NOMO-1 treated with dmso at 0.1 percent for 144 hours (cell line): Measurements from ENCODE around the gene PRRC1.

Experiments used
- DNase-seq: peaks from one replicate; lab custom pipeline; 2025; ENCODE audit not compliant: unreplicated experiment; lab: John Stamatoyannopoulos, UW

PRRC1 gene

GRCh38 chr5:127517480-127518318, at the start of gene PRRC1:
Gene PRRC1 (plus strand): TSS chr5:127517640. CDS start chr5:127523480, 5,840 bp downstream.
- DNase-seq, result peak; percentile 77

DNA sequence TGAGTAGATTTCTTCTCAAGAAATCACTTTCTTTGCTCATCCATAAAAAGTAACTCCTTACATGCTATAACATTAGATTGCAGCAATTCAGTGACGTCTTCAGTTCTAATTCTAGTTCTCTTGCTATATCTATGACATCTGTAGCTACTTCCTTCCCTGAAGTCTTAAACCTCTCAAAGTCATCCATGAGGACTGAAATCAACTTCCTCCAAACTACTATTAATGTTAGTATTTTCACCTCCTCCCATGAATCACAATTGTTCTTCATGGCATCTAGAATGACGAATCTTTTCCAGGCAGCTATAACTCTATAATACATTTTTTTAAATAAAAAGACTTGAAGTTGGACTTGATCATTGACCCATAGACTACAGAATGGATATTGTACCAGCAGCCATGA, 46.2 kb upstream of the PRRC1 start:
- DNase-seq, result no peak

DNA sequence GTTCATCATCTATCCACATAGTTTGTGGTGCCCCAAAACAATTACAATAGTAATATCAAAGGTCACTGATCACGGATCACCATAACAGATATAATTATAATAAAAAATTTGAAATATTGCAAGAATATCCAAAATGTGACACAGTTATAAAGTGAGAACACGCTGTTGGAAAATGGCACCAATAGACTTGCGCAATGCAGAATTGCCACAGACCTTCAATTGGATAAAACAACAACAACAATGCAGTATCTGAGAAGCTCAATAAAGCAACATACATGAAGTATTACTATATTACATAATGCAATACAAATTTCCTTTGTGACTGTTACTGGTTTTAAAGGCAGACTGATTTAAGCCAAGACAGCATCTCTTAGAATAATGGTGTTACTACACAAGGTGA, 44.7 kb upstream of the PRRC1 start:
- DNase-seq, result no peak

GRCh38 chr5:127486471-127486870, 31.0 kb upstream of the PRRC1 start:
- no peak for DNase-seq

- peak; percentile 6 for DNase-seq
Measured at GRCh38 chr5:127492854-127493738, 24.3 kb upstream of the PRRC1 start.

DNA sequence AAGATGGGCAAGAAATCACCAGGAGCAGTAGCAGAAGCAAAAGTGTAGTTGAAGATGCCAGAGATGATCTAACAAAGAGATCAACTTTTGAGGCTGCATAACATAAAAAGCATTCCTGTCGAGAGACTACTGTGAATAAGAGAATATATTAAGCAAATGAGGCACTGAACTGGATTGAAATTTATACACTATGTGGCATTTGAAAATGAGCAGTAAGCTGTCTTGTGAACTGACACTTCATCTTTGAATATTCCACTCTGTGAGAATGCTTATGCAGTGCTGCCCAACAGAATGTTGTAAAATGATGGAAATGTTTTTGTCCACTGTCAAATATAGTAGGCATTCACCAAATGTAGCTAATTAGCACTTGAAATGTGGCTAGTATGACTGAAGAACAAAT, 18.9 kb upstream of the PRRC1 start:
- no peak for DNase-seq

DNA sequence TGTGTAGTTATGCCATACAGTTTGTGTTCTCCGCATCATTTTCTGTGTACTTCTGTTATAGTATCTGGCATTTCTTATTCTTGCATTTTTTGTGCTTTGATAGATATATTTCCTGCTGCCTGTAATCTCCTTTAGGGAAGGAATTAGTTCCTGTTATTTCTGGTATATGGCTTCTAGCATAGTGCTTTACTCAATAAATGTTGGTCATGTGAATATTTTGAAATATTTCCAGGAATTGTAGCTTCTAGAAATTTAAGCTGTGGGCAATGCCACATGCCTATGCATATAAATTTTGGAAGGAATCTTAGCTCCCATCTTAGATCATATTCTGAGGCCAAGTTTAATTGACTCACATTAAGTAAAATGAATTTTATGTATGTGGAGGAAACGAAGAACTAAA, 11.5 kb upstream of the PRRC1 start:
- DNase-seq, result no peak

GRCh38 chr5:127506616-127507015, 10.8 kb upstream of the PRRC1 start:
- no peak for DNase-seq

GRCh38 chr5:127508644-127509373, 8.6 kb upstream of the PRRC1 start:
- DNase-seq, result no peak

DNA sequence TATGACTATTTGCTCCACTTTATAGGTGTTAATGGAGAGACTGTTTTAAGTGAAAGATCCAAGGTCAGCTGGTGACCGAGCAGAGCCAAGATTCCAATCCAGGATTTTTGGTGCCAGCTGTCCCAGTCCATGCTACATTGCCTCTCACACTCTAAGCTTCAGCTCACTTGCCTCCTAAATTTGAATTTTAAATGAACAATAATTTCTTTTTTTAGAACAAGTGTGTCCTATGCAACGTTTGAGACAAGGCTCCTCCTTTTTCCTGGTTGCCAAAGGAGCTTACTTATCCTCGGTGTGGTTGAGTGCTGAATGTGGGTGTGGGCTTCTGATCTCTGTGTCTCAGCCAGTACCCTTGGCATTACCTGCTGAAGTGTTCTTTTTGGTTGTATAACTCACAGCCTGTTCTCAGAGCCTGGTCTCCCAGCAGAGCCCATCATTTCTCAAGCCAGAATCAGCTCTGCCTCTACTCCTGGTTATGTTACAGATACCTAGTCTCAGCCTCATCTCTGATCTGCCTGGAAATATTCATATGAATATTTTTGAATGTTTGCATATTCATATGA, 4.0 kb upstream of the PRRC1 start:
- no peak for DNase-seq

DNA sequence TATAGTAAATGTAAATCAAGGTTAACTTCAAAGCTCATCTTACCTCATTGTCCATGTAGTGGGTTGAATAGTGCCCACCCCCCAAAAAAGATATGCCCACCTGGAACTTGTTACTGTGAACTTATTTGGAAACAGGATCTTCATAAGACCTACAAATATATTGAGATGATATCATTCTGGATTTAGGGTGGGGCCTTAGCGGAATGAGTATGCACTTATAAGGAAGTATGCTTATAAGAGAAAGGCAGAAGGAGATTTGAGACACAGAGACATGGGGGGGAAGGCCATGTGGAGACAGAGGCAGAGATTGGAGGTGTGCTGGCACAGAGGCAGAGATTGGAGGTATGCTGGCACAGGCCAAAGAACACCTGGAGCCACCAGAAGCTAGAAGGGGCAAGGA, 2.6 kb upstream of the PRRC1 start:
- DNase-seq, result no peak

DNA sequence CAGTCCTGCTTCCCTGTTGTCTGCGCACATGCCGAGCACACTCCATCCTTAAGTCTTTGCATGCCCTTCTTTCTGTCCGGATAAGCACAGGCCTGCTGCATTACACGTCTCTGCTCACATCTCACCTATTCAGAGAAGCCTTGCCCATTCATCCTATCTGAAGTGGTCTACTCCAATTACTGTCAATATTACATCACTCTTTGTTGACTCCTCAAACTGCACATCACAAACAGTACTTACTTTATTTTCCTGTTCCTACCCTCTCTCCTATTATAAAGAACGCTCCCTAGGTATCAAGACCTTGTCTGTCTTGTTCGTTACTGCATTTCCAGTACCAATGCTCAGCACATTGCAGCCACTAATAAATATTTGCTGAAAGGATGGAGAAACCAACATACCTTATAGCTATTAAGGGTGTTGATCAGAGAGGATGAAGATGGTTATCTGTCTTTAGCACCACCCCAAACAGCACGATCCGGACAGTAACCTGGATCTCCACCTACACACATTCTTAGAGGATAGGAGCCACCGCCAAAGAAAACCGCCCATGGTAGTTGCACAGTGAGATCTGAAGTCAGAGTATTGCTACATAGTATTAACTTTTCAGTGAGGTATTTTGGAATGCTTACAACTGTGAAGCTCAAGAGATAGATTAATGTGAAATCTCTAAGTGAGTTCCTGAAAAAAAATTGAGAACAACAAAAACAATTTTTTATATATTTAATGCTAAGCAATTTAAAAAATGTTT, 1.6 kb upstream of the PRRC1 start:
- no peak for DNase-seq

DNA sequence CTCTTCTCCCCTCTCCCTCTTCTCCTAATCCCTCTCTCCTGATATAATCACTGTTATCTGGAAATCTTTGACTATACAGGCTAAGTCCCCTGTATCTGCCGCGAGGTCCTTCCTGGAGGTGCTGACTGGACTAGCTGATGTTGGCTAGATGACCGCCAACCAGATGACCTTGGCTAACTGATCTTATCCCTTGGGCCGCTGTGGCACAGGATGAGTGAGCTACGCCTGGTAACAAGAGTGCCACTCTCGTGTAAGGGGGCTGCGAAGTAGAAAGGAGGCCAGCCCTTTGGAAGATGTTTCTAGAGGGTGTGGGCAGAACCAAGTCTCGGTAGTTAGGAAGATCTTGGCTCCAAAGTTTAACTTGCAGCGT, 345 bp upstream of the PRRC1 start:
- DNase-seq, result no peak

DNA sequence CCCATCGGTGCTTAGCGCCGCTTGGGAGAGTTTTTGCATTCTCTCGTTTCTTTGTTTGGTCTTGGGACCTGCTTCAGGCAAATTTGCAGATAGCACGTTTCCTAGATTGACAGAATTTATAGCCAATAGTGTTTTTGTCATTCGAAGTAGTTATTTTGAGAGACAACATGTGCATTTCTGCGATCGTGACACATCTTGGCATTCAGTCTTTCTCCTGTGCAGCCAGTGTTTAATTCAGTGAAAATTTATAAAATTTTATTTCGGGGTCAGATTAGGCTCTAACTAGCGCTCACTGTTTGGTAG, 830 bp downstream of the PRRC1 start:
- DNase-seq, result no peak

DNA sequence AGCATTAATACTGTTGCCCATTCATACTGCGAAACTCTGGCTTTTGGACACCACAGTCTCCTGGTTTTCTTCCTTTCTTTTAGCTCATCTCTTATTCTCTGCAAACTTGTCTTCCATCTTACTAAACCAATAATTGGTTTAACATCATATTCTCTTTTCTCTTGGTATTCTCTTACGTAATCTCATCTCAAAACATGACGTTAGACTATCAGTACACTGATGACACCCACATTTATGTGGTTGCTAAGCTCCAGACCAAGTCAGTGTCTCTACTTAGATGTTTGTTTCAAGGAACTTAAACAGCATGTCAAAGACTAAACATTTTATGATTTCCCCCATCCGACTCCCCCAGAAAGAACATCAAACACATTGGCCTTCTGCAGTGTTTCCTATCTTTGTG, 2.1 kb downstream of the PRRC1 start:
- DNase-seq, result no peak

GRCh38 chr5:127521138-127521770, 3.8 kb downstream of the PRRC1 start:
- DNase-seq, result no peak

GRCh38 chr5:127525181-127525580, 7.7 kb downstream of the PRRC1 start:
- no peak for DNase-seq

DNA sequence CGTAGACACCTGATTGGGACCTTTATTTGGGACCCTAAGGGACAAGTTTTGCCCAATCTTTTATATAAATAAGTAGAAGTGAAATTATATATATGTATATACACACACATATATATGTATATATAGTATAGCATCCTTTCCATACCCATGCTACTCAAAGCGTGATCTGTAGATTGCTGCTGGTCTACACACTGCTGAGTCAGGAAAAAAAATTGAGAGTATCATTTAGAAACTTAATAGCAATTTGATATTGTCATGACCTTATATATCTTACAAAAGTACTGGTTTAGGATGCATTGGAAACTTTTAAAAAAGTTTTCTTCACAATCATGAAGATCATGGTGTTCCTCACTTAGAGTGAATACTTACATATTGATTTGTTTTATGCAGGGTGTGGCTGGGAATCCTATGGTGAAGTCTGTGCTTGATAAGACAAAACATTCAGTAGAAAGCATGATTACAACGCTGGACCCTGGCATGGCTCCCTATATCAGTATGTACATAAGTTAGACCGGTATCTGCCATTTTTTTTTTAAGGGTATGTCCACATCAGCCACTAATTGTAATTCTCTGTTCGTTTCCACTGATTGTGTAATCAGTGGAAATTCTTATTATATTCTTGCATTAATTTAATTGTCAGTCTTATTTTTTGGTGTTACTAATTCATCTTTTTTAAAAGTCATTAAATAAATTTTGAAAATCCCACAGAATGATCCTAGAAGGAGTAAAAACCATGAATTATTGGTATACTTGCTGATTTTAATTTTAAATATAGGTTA, 12.7 kb downstream of the PRRC1 start:
- DNase-seq, result no peak

DNA sequence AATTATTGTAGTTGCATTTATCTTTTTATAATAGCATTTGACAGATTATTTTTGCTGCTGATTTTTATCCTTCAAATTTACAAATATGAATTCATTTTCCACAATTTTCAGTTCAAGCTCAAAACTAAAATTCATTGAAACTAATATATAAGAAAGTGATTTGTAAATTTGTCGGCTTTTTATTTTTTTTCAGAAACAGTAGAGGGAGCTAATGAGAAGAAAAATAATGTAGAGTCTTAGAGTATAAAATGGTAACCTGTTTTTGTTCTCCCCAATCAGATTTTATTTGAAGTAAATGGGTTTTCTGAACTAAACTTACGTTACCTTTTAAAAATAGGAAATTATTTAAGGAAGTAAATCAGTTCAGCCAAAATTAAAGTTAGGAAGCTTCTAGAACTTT, 19.2 kb downstream of the PRRC1 start:
- no peak for DNase-seq
